Fibroblast of lung (primary cell): ENCODE results near the gene ANO2.

Source experiments
- EZH2 ChIP-seq: IDR thresholded peaks from 2 replicates; pipeline ENCODE4 v1.5.1; 2012; ENCODE audit warnings: low read length, control low read depth, mild to moderate bottlenecking; ENCODE audit errors: missing control alignments
- TF ChIP-seq, protein P1 (sequence below), 2 donors: IDR thresholded peaks in 1 of 2; conservative IDR thresholded peaks in 1 of 2; 1 replicate in 1 of 2; 2 replicates in 1 of 2; pipeline ENCODE4 v1.5.1; 2011 to 2012; ENCODE audit warnings: low read length in 2 of 2, control low read depth in 1 of 2, inconsistent platforms in 1 of 2, low read depth in 1 of 2, mild to moderate bottlenecking in 1 of 2

DNA sequence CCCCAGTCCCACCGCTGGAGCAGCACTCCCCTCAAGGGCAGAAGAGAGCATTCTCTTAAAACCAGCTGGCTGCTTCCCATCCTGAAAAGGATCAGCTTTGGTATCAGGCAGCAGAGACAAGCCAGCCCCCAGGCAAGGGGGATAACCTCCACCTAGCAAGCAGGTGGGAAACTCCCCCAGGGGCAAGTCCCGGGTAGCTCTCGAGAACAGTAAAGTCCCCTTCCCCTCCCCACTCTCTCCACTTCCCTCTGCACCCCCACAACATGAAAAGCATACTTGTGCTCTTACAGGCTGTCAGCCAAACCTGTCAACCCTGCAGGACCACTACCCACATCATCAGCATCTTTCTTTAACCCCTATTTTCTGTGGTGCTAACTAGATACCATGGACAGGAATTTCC, 259.1 kb downstream of the ANO2 start:
- TF ChIP-seq, protein P1, sequence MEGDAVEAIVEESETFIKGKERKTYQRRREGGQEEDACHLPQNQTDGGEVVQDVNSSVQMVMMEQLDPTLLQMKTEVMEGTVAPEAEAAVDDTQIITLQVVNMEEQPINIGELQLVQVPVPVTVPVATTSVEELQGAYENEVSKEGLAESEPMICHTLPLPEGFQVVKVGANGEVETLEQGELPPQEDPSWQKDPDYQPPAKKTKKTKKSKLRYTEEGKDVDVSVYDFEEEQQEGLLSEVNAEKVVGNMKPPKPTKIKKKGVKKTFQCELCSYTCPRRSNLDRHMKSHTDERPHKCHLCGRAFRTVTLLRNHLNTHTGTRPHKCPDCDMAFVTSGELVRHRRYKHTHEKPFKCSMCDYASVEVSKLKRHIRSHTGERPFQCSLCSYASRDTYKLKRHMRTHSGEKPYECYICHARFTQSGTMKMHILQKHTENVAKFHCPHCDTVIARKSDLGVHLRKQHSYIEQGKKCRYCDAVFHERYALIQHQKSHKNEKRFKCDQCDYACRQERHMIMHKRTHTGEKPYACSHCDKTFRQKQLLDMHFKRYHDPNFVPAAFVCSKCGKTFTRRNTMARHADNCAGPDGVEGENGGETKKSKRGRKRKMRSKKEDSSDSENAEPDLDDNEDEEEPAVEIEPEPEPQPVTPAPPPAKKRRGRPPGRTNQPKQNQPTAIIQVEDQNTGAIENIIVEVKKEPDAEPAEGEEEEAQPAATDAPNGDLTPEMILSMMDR (conservative IDR thresholded peaks at IDR 0.05 in 1 of 2, IDR thresholded peaks at IDR 0.05 in 1 of 2; ENCODE audit: low read depth in 1 of 2, low read length in 2 of 2): no peak
- no peak for TF ChIP-seq EZH2
